Muscle layer of duodenum (tissue), 2 donors: ENCODE results near the gene TMEM252.

Source experiments
- H3K27ac ChIP-seq: one replicate; pipeline ENCODE4 v1.7.0; 2013; ENCODE audit warnings: mild to moderate bottlenecking, low read length
- H3K27me3 ChIP-seq: one replicate; pipeline ENCODE4 v1.7.0; 2013; ENCODE audit warnings: low read depth, mild to moderate bottlenecking, control low read depth, low read length
- H3K36me3 ChIP-seq, 2 donors: one replicate each; pipeline ENCODE4 v1.7.0; 2013; ENCODE audit warnings: low read length in 2 of 2, control low read depth in 1 of 2, mild to moderate bottlenecking in 1 of 2; ENCODE audit not compliant: insufficient read depth in 2 of 2, control insufficient read depth in 1 of 2
- H3K4me1 ChIP-seq, 2 donors: one replicate each; pipeline ENCODE4 v1.7.0; 2013; ENCODE audit warnings: low read length in 2 of 2, mild to moderate bottlenecking in 2 of 2, control low read depth in 1 of 2, moderate library complexity in 1 of 2; ENCODE audit not compliant: insufficient read depth in 2 of 2, control insufficient read depth in 1 of 2
- H3K4me3 ChIP-seq, 2 donors: one replicate each; pipeline ENCODE4 v1.7.0; 2013; ENCODE audit warnings: low read length in 2 of 2, low read depth in 1 of 2, mild to moderate bottlenecking in 1 of 2
- H3K9me3 ChIP-seq, 2 donors: one replicate each; pipeline ENCODE4 v1.7.0; 2013; ENCODE audit warnings: low read length in 2 of 2, control low read depth in 1 of 2, mild to moderate bottlenecking in 1 of 2; ENCODE audit not compliant: control insufficient read depth in 1 of 2
- donor health status: healthy.

Gene TMEM252

GRCh38 chr9:68536876-68537615, 3.6 kb downstream of the TMEM252 start:
- H3K27ac ChIP-seq: peak overlapping the region; percentile 45
- H3K4me1 ChIP-seq: peaks cover 11 to 12% of the 10 kb centered on the region in 2 donors
- H3K9me3 ChIP-seq: no peaks in the 10 kb centered on the region
- H3K36me3 ChIP-seq: peaks cover 3 to 4% of the 10 kb centered on the region in 2 donors
- no peaks in the 10 kb centered on the region for H3K27me3 ChIP-seq
- peak overlapping the region in 1 of 2 donors; percentile 27 for H3K4me3 ChIP-seq

- Histone ChIP-seq H3K4me1 (peaks cover 5 to 21% of the 10 kb centered on the region in 2 donors), H3K27ac (no peak overlapping the region), H3K4me3 (no peak overlapping the region), H3K27me3 (no peaks in the 10 kb centered on the region), H3K9me3 (no peaks in the 10 kb centered on the region), H3K36me3 (peaks cover 3 to 4% of the 10 kb centered on the region in 2 donors)
Observed at GRCh38 chr9:68533678-68534077, 7.0 kb downstream of the TMEM252 start.

GRCh38 chr9:68532131-68532530, 8.6 kb downstream of the TMEM252 start:
- Histone ChIP-seq H3K9me3 (no peaks in the 10 kb centered on the region), H3K4me3 (no peak overlapping the region), H3K36me3 (peaks cover 3 to 4% of the 10 kb centered on the region in 2 donors), H3K4me1 (peaks cover 5 to 18% of the 10 kb centered on the region in 2 donors), H3K27me3 (no peaks in the 10 kb centered on the region), H3K27ac (peak overlapping the region; percentile 73)

GRCh38 chr9:68530618-68531017, 10.1 kb downstream of the TMEM252 start:
- H3K27ac ChIP-seq: peak overlapping the region; percentile 73

GRCh38 chr9:68523367-68523936, 17.2 kb downstream of the TMEM252 start:
- H3K4me3 ChIP-seq: no peak overlapping the region
- no peak overlapping the region for H3K27ac ChIP-seq
- peaks cover 5 to 14% of the 10 kb centered on the region in 2 donors for H3K36me3 ChIP-seq
- no peaks in the 10 kb centered on the region for H3K4me1 ChIP-seq
- H3K27me3 ChIP-seq: no peaks in the 10 kb centered on the region
- H3K9me3 ChIP-seq: no peaks in the 10 kb centered on the region

More at GRCh38 chr9:68530618-68531017, 10.1 kb downstream of the TMEM252 start:
- H3K36me3 ChIP-seq: peaks cover 3% of the 10 kb centered on the region in 2 donors
- peaks cover 5 to 12% of the 10 kb centered on the region in 2 donors for H3K4me1 ChIP-seq
- H3K4me3 ChIP-seq: no peak overlapping the region
- no peaks in the 10 kb centered on the region for H3K9me3 ChIP-seq
- no peaks in the 10 kb centered on the region for H3K27me3 ChIP-seq

GRCh38 chr9:68522954-68523353, 17.7 kb downstream of the TMEM252 start:
- Histone ChIP-seq H3K27ac (no peak overlapping the region), H3K4me3 (no peak overlapping the region), H3K4me1 (no peaks in the 10 kb centered on the region), H3K27me3 (no peaks in the 10 kb centered on the region), H3K9me3 (peaks cover 0 to 2% of the 10 kb centered on the region in 2 donors), H3K36me3 (peaks cover 5 to 19% of the 10 kb centered on the region in 2 donors)

- H3K36me3 ChIP-seq: peaks cover 5 to 22% of the 10 kb centered on the region in 2 donors
- H3K4me3 ChIP-seq: no peak overlapping the region
- H3K27me3 ChIP-seq: no peaks in the 10 kb centered on the region
- peaks cover 0 to 3% of the 10 kb centered on the region in 2 donors for H3K9me3 ChIP-seq
- no peak overlapping the region for H3K27ac ChIP-seq
- H3K4me1 ChIP-seq: no peaks in the 10 kb centered on the region
Observed at GRCh38 chr9:68522131-68522530, 18.6 kb downstream of the TMEM252 start.

GRCh38 chr9:68515326-68516017, 25.2 kb downstream of the TMEM252 start:
- peak overlapping the region; percentile 49 for H3K27ac ChIP-seq
- peaks cover 0 to 15% of the 10 kb centered on the region in 2 donors for H3K36me3 ChIP-seq
- no peak overlapping the region for H3K4me3 ChIP-seq
- H3K4me1 ChIP-seq: peaks cover 0 to 4% of the 10 kb centered on the region in 2 donors
- H3K9me3 ChIP-seq: peaks cover 0 to 3% of the 10 kb centered on the region in 2 donors
- H3K27me3 ChIP-seq: no peaks in the 10 kb centered on the region

- Histone ChIP-seq H3K36me3 (peaks cover 0 to 15% of the 10 kb centered on the region in 2 donors), H3K27ac (no peak overlapping the region), H3K9me3 (peaks cover 0 to 3% of the 10 kb centered on the region in 2 donors), H3K27me3 (no peaks in the 10 kb centered on the region), H3K4me3 (no peak overlapping the region), H3K4me1 (peaks cover 0 to 5% of the 10 kb centered on the region in 2 donors)
Observed at GRCh38 chr9:68513981-68514380, 26.7 kb downstream of the TMEM252 start.

- Histone ChIP-seq H3K4me3 (no peak overlapping the region), H3K4me1 (peaks cover 0 to 9% of the 10 kb centered on the region in 2 donors), H3K27me3 (no peaks in the 10 kb centered on the region), H3K9me3 (peaks cover 0 to 3% of the 10 kb centered on the region in 2 donors), H3K36me3 (peaks cover 0 to 13% of the 10 kb centered on the region in 2 donors), H3K27ac (no peak overlapping the region)
Observed at GRCh38 chr9:68513385-68513784, 27.3 kb downstream of the TMEM252 start.

GRCh38 chr9:68509689-68510088, 31.0 kb downstream of the TMEM252 start:
- Histone ChIP-seq H3K36me3 (peaks cover 0 to 13% of the 10 kb centered on the region in 2 donors), H3K4me3 (no peak overlapping the region), H3K9me3 (no peaks in the 10 kb centered on the region), H3K4me1 (peaks cover 5 to 29% of the 10 kb centered on the region in 2 donors), H3K27me3 (no peaks in the 10 kb centered on the region), H3K27ac (no peak overlapping the region)
